ENCODE results near the gene RAB44. TPM values are rescaled to one million over a fixed set of nuclear protein-coding genes. Genes with fewer than 3 reads are reported as not detected.

Gene RAB44
- total and polyA plus RNA-seq, 9 of the 15 experiments (the other 6 are each of a cell fraction or from before 2014, with no cell fraction given) = not detected

DNA sequence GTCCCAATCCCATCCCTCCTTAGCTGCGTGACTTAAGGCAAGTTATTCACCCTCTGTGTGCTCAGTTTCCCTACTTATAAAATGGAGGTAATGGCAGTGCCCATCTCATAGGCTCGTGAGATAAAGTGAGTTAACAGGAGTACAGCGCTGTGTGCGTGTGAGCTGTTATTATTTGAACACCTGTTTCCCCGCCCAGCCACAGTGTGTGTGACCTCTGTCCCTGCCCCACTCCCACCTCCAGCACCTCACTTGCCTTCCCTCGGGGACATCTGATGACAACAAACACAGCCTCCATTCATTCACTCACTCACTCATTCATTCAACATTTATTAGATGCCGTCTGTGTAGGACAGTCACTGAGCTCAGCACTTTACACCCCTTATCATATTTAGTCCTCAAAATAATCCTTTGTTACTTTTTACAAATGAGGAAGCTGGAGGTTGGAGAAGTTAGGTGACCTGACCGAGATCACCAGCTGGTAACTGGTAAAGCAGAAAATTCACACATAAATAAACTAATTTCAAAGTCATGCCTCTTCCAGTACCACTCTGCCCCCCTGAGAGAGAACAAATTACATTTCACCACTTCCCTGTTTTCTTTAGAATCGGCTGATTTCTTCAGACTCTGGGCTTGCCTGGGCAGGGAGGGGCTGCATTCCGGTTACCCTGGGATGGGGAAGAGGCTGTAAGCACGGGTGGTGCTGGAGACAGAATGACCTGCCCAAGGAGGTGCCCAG, 83.0 kb downstream of the RAB44 start:
- Histone ChIP-seq H3K27ac (ENCODE audit: extremely low read depth, low read depth, low read length) (no peak overlapping the region), H3K4me1 (replicated peaks in 1 of 2; ENCODE audit: control insufficient read depth in 2 of 2, insufficient read depth in 2 of 2, low read length in 2 of 2) (peaks cover 0 to 5% of the 10 kb centered on the region in 2 experiments; a peak in 2 of 5 replicates), H2AFZ (ENCODE audit: low read depth, low read length) (0 out of 2 replicates have a peak overlapping the region, but pooled peaks have one; percentile 12), H3K79me2 (ENCODE audit: control insufficient read depth, insufficient read depth, low read length) (no peaks in the 10 kb centered on the region), H3K9me1 (ENCODE audit: control insufficient read depth, insufficient read depth, low read length) (no peaks in the 10 kb centered on the region), H3K4me3 (no peak overlapping the region), H4K20me1 (replicated peaks; ENCODE audit: control insufficient read depth, insufficient read depth, low read length) (no peaks in the 10 kb centered on the region), H3K9me3 (replicated peaks; ENCODE audit: control insufficient read depth, insufficient read depth, low read depth, low read length) (no peaks in the 10 kb centered on the region), H3K4me2 (ENCODE audit: insufficient read depth, low read length) (no peak overlapping the region), H3K36me3 (ENCODE audit: control insufficient read depth, insufficient read depth, low read length) (no peaks in the 10 kb centered on the region), H3K9ac (ENCODE audit: insufficient read depth in 1 of 2, low read depth in 2 of 2, low read length in 2 of 2) (no peak overlapping the region), H3K27me3 (ENCODE audit: control insufficient read depth in 2 of 2, insufficient read depth in 2 of 2, low read length in 2 of 2) (peaks cover 44 to 51% of the 10 kb centered on the region in 2 experiments)
- intact Hi-C loops (cut with micrococcal nuclease) = no loop called here
- WGBS (ENCODE audit: insufficient coverage, low coverage, missing lambda C conversion rate) = 6% methylated on average over 11 of the region's 11 CpGs
- FAIRE-seq = no peak
- in situ Hi-C loops (cut with MboI) = no loop called here
- no TSS peak for BruUV-seq (replicated peaks)
- ChIA-PET POLR2A (interaction anchor here (0.6 to 1.5 kb wide), 5 partner anchors 13 to 331 kb away, joined by 3 read pairs; no protein-coding TSS in a partner anchor), CTCF (ENCODE audit: low intra/inter-chr PET ratio) (no interaction called here)
- no peak for DNase-seq (ENCODE audit: extremely low read depth in 1 of 4, low spot score in 3 of 4)
- no peak for ATAC-seq
- no peak for TF ChIP-seq BRCA1 (IDR thresholded peaks at IDR 0.05)
- TF ChIP-seq BRCA1 (CRISPR knock-in tag; IDR thresholded peaks at IDR 0.05) = no peak
- no peak for TF ChIP-seq ILF3 (IDR thresholded peaks at IDR 0.05; ENCODE audit: borderline replicate concordance)
- TF ChIP-seq HCFC1 (IDR thresholded peaks at IDR 0.05; ENCODE audit: low read depth, low read length) = no peak
- TF ChIP-seq, protein P1, sequence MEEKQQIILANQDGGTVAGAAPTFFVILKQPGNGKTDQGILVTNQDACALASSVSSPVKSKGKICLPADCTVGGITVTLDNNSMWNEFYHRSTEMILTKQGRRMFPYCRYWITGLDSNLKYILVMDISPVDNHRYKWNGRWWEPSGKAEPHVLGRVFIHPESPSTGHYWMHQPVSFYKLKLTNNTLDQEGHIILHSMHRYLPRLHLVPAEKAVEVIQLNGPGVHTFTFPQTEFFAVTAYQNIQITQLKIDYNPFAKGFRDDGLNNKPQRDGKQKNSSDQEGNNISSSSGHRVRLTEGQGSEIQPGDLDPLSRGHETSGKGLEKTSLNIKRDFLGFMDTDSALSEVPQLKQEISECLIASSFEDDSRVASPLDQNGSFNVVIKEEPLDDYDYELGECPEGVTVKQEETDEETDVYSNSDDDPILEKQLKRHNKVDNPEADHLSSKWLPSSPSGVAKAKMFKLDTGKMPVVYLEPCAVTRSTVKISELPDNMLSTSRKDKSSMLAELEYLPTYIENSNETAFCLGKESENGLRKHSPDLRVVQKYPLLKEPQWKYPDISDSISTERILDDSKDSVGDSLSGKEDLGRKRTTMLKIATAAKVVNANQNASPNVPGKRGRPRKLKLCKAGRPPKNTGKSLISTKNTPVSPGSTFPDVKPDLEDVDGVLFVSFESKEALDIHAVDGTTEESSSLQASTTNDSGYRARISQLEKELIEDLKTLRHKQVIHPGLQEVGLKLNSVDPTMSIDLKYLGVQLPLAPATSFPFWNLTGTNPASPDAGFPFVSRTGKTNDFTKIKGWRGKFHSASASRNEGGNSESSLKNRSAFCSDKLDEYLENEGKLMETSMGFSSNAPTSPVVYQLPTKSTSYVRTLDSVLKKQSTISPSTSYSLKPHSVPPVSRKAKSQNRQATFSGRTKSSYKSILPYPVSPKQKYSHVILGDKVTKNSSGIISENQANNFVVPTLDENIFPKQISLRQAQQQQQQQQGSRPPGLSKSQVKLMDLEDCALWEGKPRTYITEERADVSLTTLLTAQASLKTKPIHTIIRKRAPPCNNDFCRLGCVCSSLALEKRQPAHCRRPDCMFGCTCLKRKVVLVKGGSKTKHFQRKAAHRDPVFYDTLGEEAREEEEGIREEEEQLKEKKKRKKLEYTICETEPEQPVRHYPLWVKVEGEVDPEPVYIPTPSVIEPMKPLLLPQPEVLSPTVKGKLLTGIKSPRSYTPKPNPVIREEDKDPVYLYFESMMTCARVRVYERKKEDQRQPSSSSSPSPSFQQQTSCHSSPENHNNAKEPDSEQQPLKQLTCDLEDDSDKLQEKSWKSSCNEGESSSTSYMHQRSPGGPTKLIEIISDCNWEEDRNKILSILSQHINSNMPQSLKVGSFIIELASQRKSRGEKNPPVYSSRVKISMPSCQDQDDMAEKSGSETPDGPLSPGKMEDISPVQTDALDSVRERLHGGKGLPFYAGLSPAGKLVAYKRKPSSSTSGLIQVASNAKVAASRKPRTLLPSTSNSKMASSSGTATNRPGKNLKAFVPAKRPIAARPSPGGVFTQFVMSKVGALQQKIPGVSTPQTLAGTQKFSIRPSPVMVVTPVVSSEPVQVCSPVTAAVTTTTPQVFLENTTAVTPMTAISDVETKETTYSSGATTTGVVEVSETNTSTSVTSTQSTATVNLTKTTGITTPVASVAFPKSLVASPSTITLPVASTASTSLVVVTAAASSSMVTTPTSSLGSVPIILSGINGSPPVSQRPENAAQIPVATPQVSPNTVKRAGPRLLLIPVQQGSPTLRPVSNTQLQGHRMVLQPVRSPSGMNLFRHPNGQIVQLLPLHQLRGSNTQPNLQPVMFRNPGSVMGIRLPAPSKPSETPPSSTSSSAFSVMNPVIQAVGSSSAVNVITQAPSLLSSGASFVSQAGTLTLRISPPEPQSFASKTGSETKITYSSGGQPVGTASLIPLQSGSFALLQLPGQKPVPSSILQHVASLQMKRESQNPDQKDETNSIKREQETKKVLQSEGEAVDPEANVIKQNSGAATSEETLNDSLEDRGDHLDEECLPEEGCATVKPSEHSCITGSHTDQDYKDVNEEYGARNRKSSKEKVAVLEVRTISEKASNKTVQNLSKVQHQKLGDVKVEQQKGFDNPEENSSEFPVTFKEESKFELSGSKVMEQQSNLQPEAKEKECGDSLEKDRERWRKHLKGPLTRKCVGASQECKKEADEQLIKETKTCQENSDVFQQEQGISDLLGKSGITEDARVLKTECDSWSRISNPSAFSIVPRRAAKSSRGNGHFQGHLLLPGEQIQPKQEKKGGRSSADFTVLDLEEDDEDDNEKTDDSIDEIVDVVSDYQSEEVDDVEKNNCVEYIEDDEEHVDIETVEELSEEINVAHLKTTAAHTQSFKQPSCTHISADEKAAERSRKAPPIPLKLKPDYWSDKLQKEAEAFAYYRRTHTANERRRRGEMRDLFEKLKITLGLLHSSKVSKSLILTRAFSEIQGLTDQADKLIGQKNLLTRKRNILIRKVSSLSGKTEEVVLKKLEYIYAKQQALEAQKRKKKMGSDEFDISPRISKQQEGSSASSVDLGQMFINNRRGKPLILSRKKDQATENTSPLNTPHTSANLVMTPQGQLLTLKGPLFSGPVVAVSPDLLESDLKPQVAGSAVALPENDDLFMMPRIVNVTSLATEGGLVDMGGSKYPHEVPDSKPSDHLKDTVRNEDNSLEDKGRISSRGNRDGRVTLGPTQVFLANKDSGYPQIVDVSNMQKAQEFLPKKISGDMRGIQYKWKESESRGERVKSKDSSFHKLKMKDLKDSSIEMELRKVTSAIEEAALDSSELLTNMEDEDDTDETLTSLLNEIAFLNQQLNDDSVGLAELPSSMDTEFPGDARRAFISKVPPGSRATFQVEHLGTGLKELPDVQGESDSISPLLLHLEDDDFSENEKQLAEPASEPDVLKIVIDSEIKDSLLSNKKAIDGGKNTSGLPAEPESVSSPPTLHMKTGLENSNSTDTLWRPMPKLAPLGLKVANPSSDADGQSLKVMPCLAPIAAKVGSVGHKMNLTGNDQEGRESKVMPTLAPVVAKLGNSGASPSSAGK (IDR thresholded peaks at IDR 0.05) = no peak
- TF ChIP-seq HOXB6 (CRISPR knock-in tag; IDR thresholded peaks at IDR 0.05; ENCODE audit: borderline replicate concordance) = no peak
- TF ChIP-seq ZNF24 (IDR thresholded peaks at IDR 0.05) = peak; percentile 87
- TF ChIP-seq, protein P2, sequence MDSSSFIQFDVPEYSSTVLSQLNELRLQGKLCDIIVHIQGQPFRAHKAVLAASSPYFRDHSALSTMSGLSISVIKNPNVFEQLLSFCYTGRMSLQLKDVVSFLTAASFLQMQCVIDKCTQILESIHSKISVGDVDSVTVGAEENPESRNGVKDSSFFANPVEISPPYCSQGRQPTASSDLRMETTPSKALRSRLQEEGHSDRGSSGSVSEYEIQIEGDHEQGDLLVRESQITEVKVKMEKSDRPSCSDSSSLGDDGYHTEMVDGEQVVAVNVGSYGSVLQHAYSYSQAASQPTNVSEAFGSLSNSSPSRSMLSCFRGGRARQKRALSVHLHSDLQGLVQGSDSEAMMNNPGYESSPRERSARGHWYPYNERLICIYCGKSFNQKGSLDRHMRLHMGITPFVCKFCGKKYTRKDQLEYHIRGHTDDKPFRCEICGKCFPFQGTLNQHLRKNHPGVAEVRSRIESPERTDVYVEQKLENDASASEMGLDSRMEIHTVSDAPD (CRISPR knock-in tag; IDR thresholded peaks at IDR 0.05) = no peak

All from K562 (cell line).